Activated B cell treated with CpG ODN at 0.5 μM for 24 hours (primary cell): Measurements from ENCODE around the gene PHACTR4. TPM values are rescaled to one million over a fixed set of nuclear protein-coding genes. Genes with fewer than 3 reads are reported as not detected.
"Not testable (repeated sequence)": the region's sequence is repeated elsewhere in the genome, so short reads cannot be mapped to it uniquely, and the experiment has no call there.

Experiments used
- ATAC-seq: fragments of 200-7000 bp; cut with Tn5 transposase; one replicate; pipeline ENCODE4 v1.10.0; 2021; ENCODE audit warnings: low read depth, mild to moderate bottlenecking, moderate library complexity
- CTCF ChIA-PET: fragments of 350-600 bp; sonication (Branson Sonifier 250); formaldehyde crosslinking; loops from one replicate; lab custom pipeline; 2021; ENCODE audit warnings: antibody characterized with exemption; lab: Charles Lee
- POLR2A ChIA-PET: fragments of 350-600 bp; sonication (Branson Sonifier 250); formaldehyde crosslinking; loops from one replicate; lab custom pipeline; 2021; ENCODE audit warnings: antibody characterized with exemption; lab: Charles Lee
- DNase-seq: peaks from one replicate; pipeline ENCODE4 v3.0.0; 2022
- H3K27ac Mint-ChIP-seq: one replicate; pipeline ENCODE4 v1.8.0; 2020; ENCODE audit warnings: mixed read lengths
- H3K27me3 Mint-ChIP-seq: one replicate; pipeline ENCODE4 v1.8.0; 2021; ENCODE audit warnings: mixed read lengths
- H3K36me3 Mint-ChIP-seq: one replicate; pipeline ENCODE4 v1.8.0; 2021; ENCODE audit warnings: low read depth, mixed read lengths
- H3K4me1 Mint-ChIP-seq: one replicate; pipeline ENCODE4 v1.8.0; 2021; ENCODE audit warnings: mixed read lengths
- H3K4me3 Mint-ChIP-seq: one replicate; pipeline ENCODE4 v1.8.0; 2020; ENCODE audit warnings: mild to moderate bottlenecking, mixed read lengths
- H3K9me3 Mint-ChIP-seq: one replicate; pipeline ENCODE4 v1.8.0; 2020; ENCODE audit warnings: mixed read lengths
- intact Hi-C: fragments of 100-400 bp; cut with micrococcal nuclease; formaldehyde crosslinking; loops from one replicate; pipeline ENCODE4 v1.15.1; 2024
- total RNA-seq: library from RNA; stranded (reverse); gene quantifications from 2 replicates; pipeline ENCODE4 v1.2.3, GENCODE V29; 2022
- TF ChIP-seq, protein P1 (sequence below): fragments of 200-600 bp; IDR thresholded peaks from one replicate; pipeline ENCODE4 v1.8.0; 2022; ENCODE audit warnings: antibody characterized with exemption, mild to moderate bottlenecking

PHACTR4 gene
- total RNA-seq, 1 donor from 2014 or later = 31.5 TPM

GRCh38 chr1:28354121-28354520 is 15.4 kb upstream of the PHACTR4 start:
- Mint-ChIP-seq H3K27me3 (no peaks in the 10 kb centered on the region), H3K4me3 (no peak overlapping the region), H3K9me3 (no peaks in the 10 kb centered on the region), H3K36me3 (no peaks in the 10 kb centered on the region), H3K4me1 (no peaks in the 10 kb centered on the region), H3K27ac (no peak overlapping the region)
- no peak for DNase-seq
- ATAC-seq = no peak
- ChIA-PET CTCF (interaction anchor here (0.9 to 1.3 kb wide), 4 partner anchors 25 to 523 kb away, joined by 3 to 5 read pairs (median 3); partner anchors contain the start of gene MED18), POLR2A (interaction anchor here (0.8 to 2.3 kb wide), 2 partner anchors 25 to 228 kb away, joined by 4 to 9 read pairs; partner anchors contain the start of gene MED18)
- TF ChIP-seq, protein P1, sequence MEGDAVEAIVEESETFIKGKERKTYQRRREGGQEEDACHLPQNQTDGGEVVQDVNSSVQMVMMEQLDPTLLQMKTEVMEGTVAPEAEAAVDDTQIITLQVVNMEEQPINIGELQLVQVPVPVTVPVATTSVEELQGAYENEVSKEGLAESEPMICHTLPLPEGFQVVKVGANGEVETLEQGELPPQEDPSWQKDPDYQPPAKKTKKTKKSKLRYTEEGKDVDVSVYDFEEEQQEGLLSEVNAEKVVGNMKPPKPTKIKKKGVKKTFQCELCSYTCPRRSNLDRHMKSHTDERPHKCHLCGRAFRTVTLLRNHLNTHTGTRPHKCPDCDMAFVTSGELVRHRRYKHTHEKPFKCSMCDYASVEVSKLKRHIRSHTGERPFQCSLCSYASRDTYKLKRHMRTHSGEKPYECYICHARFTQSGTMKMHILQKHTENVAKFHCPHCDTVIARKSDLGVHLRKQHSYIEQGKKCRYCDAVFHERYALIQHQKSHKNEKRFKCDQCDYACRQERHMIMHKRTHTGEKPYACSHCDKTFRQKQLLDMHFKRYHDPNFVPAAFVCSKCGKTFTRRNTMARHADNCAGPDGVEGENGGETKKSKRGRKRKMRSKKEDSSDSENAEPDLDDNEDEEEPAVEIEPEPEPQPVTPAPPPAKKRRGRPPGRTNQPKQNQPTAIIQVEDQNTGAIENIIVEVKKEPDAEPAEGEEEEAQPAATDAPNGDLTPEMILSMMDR = no peak
- intact Hi-C loops = no loop called here

- Mint-ChIP-seq H3K27me3 (no peaks in the 10 kb centered on the region), H3K9me3 (no peaks in the 10 kb centered on the region), H3K4me1 (peaks cover 2% of the 10 kb centered on the region), H3K27ac (no peak overlapping the region), H3K36me3 (no peaks in the 10 kb centered on the region), H3K4me3 (no peak overlapping the region)
- no peak for DNase-seq
- ChIA-PET POLR2A (interaction anchor here (1.4 kb wide), 1 partner anchor 244 kb away, joined by 3 read pairs; no protein-coding TSS in a partner anchor), CTCF (interaction anchor here (1.1 to 5.6 kb wide), 8 partner anchors 11 to 519 kb away, joined by 3 to 68 read pairs (median 6); partner anchors contain the start of gene PHACTR4)
- intact Hi-C loops = loop anchor here (1.0 to 2.0 kb wide), 7 partner anchors 11 to 519 kb away; partner anchors contain the start of gene PHACTR4
- TF ChIP-seq, protein P1 = no peak
- ATAC-seq = no peak
Observed at GRCh38 chr1:28358716-28359115, 10.8 kb upstream of the PHACTR4 start.

DNA sequence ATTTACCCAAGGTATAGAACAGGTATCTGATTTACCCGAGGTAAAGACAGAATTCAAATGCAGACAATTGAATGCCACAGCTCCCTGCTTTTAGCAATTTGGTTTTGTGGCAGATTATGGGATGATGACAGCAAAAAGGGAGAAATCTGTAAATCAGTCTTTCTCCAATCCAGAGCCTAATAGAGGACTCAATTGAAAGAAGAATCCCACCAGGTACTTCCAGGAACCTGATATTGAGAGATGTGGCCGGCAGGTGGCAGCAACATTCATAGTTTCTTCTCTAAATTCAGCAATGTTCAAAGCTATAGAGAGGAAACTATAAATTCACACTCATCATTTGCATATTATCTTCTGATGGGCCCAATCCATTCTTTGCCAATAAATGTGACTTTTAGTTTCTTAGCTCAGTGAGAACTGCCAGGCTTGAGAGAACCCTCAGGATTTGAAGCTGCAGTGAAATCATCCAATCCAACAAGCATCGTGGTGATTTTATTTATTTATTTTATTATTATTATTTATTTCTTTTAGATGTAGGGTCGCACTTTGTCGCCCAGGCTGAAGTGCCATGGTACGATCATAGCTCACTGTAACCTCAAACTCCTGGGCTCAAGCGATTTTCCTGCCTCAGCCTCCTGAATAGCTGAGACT is 9.8 kb upstream of the PHACTR4 start:
- H3K4me3 Mint-ChIP-seq = no peak overlapping the region
- no peaks in the 10 kb centered on the region for H3K9me3 Mint-ChIP-seq
- no peaks in the 10 kb centered on the region for H3K36me3 Mint-ChIP-seq
- intact Hi-C loops = loop anchor here (1.0 to 2.0 kb wide), 7 partner anchors 10 to 518 kb away; partner anchors contain the start of gene PHACTR4
- TF ChIP-seq, protein P1 = peak; percentile 91
- DNase-seq (peak; percentile 50), ATAC-seq (peak; percentile 75)
- peaks cover 2% of the 10 kb centered on the region for H3K4me1 Mint-ChIP-seq
- ChIA-PET CTCF (interaction anchor here (0.6 to 5.6 kb wide), 23 partner anchors 10 to 842 kb away, joined by 3 to 68 read pairs (median 3); partner anchors contain the start of genes PHACTR4 and YTHDF2), POLR2A (interaction anchor here (0.6 to 1.4 kb wide), 10 partner anchors 29 to 289 kb away, joined by 3 to 12 read pairs (median 4); partner anchors contain the start of genes MED18, RNU11 and TAF12)
- no peak overlapping the region for H3K27ac Mint-ChIP-seq
- H3K27me3 Mint-ChIP-seq = no peaks in the 10 kb centered on the region

- Mint-ChIP-seq H3K4me1 (peaks cover 10% of the 10 kb centered on the region), H3K27ac (no peak overlapping the region), H3K27me3 (no peaks in the 10 kb centered on the region), H3K4me3 (no peak overlapping the region), H3K36me3 (peaks cover 4% of the 10 kb centered on the region), H3K9me3 (no peaks in the 10 kb centered on the region)
- intact Hi-C loops = no loop called here
- POLR2A ChIA-PET = interaction anchor here (0.7 kb wide), 1 partner anchor 27 kb away, joined by 6 read pairs; no protein-coding TSS in a partner anchor
- no peak for DNase-seq
- ATAC-seq = no peak
- TF ChIP-seq, protein P1 = no peak
- CTCF ChIA-PET = no interaction called here
Observed at GRCh38 chr1:28364888-28365287, 4.7 kb upstream of the PHACTR4 start.

GRCh38 chr1:28365864-28366263 is 3.7 kb upstream of the PHACTR4 start:
- Mint-ChIP-seq H3K4me1 (peaks cover 20% of the 10 kb centered on the region), H3K27ac (no peak overlapping the region), H3K27me3 (no peaks in the 10 kb centered on the region), H3K4me3 (no peak overlapping the region), H3K9me3 (no peaks in the 10 kb centered on the region), H3K36me3 (peaks cover 9% of the 10 kb centered on the region)
- TF ChIP-seq, protein P1 = no peak
- CTCF ChIA-PET = no interaction called here
- ATAC-seq = no peak
- POLR2A ChIA-PET = interaction anchor here (0.7 kb wide), 3 partner anchors 16 to 511 kb away, joined by 4 to 5 read pairs (median 5); no protein-coding TSS in a partner anchor
- DNase-seq = no peak
- intact Hi-C loops = no loop called here

DNA sequence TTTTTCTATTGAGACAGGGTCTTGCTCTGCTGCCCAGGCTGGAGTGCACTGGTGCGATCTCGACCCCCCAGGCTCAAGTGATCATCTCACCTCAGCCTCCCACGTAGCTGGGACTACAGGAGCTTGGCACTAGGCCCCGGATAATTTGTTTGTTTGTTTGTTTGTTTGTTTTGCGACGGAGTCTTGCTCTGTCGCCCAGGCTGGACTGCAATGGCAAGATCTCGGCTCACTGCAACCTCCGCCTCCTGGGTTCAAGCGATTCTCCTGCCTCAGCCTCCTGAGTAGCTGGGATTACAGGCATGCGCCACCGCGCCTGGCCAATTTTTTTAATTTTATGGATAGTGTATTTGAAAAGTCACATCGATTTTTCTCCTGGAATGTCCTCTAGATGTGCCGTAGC is 932 bp upstream of the PHACTR4 start:
- H3K9me3 Mint-ChIP-seq, H3K36me3 Mint-ChIP-seq, H3K27me3 Mint-ChIP-seq, DNase-seq, ATAC-seq: not testable (repeated sequence)
- ChIA-PET POLR2A (interaction anchor here (0.6 to 3.4 kb wide), 5 partner anchors 39 to 280 kb away, joined by 5 to 53 read pairs (median 7); partner anchors contain the start of genes MED18 and RNU11), CTCF (interaction anchor here (2.5 to 3.9 kb wide), 2 partner anchors 9 to 120 kb away, joined by 8 to 18 read pairs; no protein-coding TSS in a partner anchor)
- peaks cover 21% of the 10 kb centered on the region for H3K4me1 Mint-ChIP-seq
- H3K27ac Mint-ChIP-seq = peak overlapping the region; percentile 98
- H3K4me3 Mint-ChIP-seq = peak overlapping the region; percentile 96
- intact Hi-C loops = loop anchor here (1.0 to 2.0 kb wide), 6 partner anchors 9 to 368 kb away; partner anchors contain the start of genes MED18 and YTHDF2
